ENCODE data around the gene MAPK11.

Gene MAPK11

GRCh38 chr22:50227579-50228215 is 42.5 kb downstream of the MAPK11 start:
- DNase-seq (ENCODE audit: low read depth in 2 of 3, low spot score in 2 of 3) = no peak

- DNase-seq (ENCODE audit: low read depth in 2 of 3, low spot score in 2 of 3) = no peak
Observed at GRCh38 chr22:50226875-50227165, 43.4 kb downstream of the MAPK11 start.

GRCh38 chr22:50226063-50226874 is 43.9 kb downstream of the MAPK11 start:
- DNase-seq (ENCODE audit: low read depth in 2 of 3, low spot score in 2 of 3) = no peak

GRCh38 chr22:50225200-50225969 is 44.8 kb downstream of the MAPK11 start:
- DNase-seq (ENCODE audit: low read depth in 2 of 3, low spot score in 2 of 3) = no peak

GRCh38 chr22:50224071-50224470 is 46.1 kb downstream of the MAPK11 start:
- no peak for DNase-seq (ENCODE audit: low read depth in 2 of 3, low spot score in 2 of 3)

- no peak for DNase-seq (ENCODE audit: low read depth in 2 of 3, low spot score in 2 of 3)
Observed at GRCh38 chr22:50222508-50222907, 47.7 kb downstream of the MAPK11 start.

- DNase-seq (ENCODE audit: low read depth in 2 of 3, low spot score in 2 of 3) = no peak
Observed at GRCh38 chr22:50221410-50222300, 48.5 kb downstream of the MAPK11 start.

- DNase-seq (ENCODE audit: low read depth in 2 of 3, low spot score in 2 of 3) = no peak
Observed at GRCh38 chr22:50220603-50221409, 49.4 kb downstream of the MAPK11 start.

GRCh38 chr22:50219800-50220602 is 50.2 kb downstream of the MAPK11 start:
- DNase-seq (ENCODE audit: low read depth in 2 of 3, low spot score in 2 of 3) = no peak

- no peak for DNase-seq (ENCODE audit: low read depth in 2 of 3, low spot score in 2 of 3)
Observed at GRCh38 chr22:50218996-50219727, 51.0 kb downstream of the MAPK11 start.

GRCh38 chr22:50218153-50218995 is 51.8 kb downstream of the MAPK11 start:
- no peak for DNase-seq (ENCODE audit: low read depth in 2 of 3, low spot score in 2 of 3)

GRCh38 chr22:50217543-50218152 is 52.5 kb downstream of the MAPK11 start:
- DNase-seq (ENCODE audit: low read depth in 2 of 3, low spot score in 2 of 3) = no peak

- DNase-seq (ENCODE audit: low read depth in 2 of 3, low spot score in 2 of 3) = no peak
Observed at GRCh38 chr22:50216684-50217520, 53.3 kb downstream of the MAPK11 start.

- DNase-seq (ENCODE audit: low read depth in 2 of 3, low spot score in 2 of 3) = no peak
Observed at GRCh38 chr22:50216055-50216683, 54.0 kb downstream of the MAPK11 start.

- no peak for DNase-seq (ENCODE audit: low read depth in 2 of 3, low spot score in 2 of 3)
Observed at GRCh38 chr22:50215297-50216054, 54.7 kb downstream of the MAPK11 start.
